Neural progenitor cell (in vitro differentiated cells): Measurements from ENCODE around the gene KCNMA1.

Source experiments
- CTCF ChIP-seq: fragments of 200-600 bp; sonication (generic); IDR thresholded peaks from 2 replicates; pipeline ENCODE4 v1.5.1; 2017; ENCODE audit warnings: antibody characterized with exemption, mild to moderate bottlenecking
- EZH2 ChIP-seq: fragments of 200-600 bp; sonication (generic); IDR thresholded peaks from 2 replicates; pipeline ENCODE4 v1.6.1; 2017; ENCODE audit warnings: antibody characterized with exemption, mild to moderate bottlenecking, moderate library complexity
- EZH2phosphoT487 ChIP-seq: fragments of 200-600 bp; sonication (generic); IDR thresholded peaks from 2 replicates; pipeline ENCODE4 v1.6.1; 2017; ENCODE audit warnings: antibody characterized with exemption

GRCh38 chr10:77241350-77241725 is 396.3 kb downstream of the KCNMA1 start:
- TF ChIP-seq CTCF: no peak
- no peak for TF ChIP-seq EZH2
- TF ChIP-seq EZH2phosphoT487: no peak
